H9 (cell line): ENCODE data around the gene GBA2. TPM values are rescaled to one million over a fixed set of nuclear protein-coding genes. Genes with fewer than 3 reads are reported as not detected.

Source experiments
- DNase-seq: peaks from one replicate; pipeline ENCODE4 v3.0.0-alpha.2; 2017
- H2AFZ ChIP-seq: one replicate; pipeline ENCODE4 v1.6.1; 2013; ENCODE audit warnings: mild to moderate bottlenecking, low read length, control low read depth, moderate library complexity
- H2AK5ac ChIP-seq: 2 replicates; pipeline ENCODE4 v1.6.1; 2013; ENCODE audit warnings: low read length, control low read depth, mixed read lengths; ENCODE audit not compliant: insufficient read length
- H2BK120ac ChIP-seq: one replicate; pipeline ENCODE4 v1.6.1; 2013; ENCODE audit warnings: low read depth, mild to moderate bottlenecking, low read length, control low read depth, inconsistent platforms; ENCODE audit not compliant: poor library complexity, severe bottlenecking
- H2BK12ac ChIP-seq: 2 replicates; pipeline ENCODE4 v1.6.1; 2013; ENCODE audit warnings: low read length, control low read depth, mixed read lengths, low read depth; ENCODE audit not compliant: insufficient read length
- H2BK15ac ChIP-seq: 2 replicates; pipeline ENCODE4 v1.6.1; 2013; ENCODE audit warnings: low read depth, low read length, control low read depth
- H2BK20ac ChIP-seq: one replicate; pipeline ENCODE4 v1.6.1; 2013; ENCODE audit warnings: low read depth, mild to moderate bottlenecking, low read length, control low read depth, inconsistent platforms; ENCODE audit not compliant: poor library complexity, severe bottlenecking
- H2BK5ac ChIP-seq: 2 replicates; pipeline ENCODE4 v1.6.1; 2013; ENCODE audit warnings: low read length, control low read depth, mixed read lengths; ENCODE audit not compliant: insufficient read length
- H3K14ac ChIP-seq: 2 replicates; pipeline ENCODE4 v1.6.1; 2013; ENCODE audit warnings: low read length, control low read depth; ENCODE audit not compliant: insufficient read depth
- H3K18ac ChIP-seq: 2 replicates; pipeline ENCODE4 v1.6.1; 2013; ENCODE audit warnings: low read depth, mild to moderate bottlenecking, mixed read lengths, low read length, control low read depth; ENCODE audit not compliant: insufficient read length
- H3K23ac ChIP-seq: 2 replicates; pipeline ENCODE4 v1.6.1; 2013; ENCODE audit warnings: low read length, control low read depth, mixed read lengths, low read depth; ENCODE audit not compliant: insufficient read length
- H3K23me2 ChIP-seq: 2 replicates; pipeline ENCODE4 v1.6.1; 2013; ENCODE audit warnings: low read depth, mild to moderate bottlenecking, mixed read lengths, low read length, control low read depth; ENCODE audit not compliant: insufficient read length, poor library complexity, severe bottlenecking
- H3K27ac ChIP-seq: 2 replicates; pipeline ENCODE4 v1.5.1; 2013; ENCODE audit warnings: low read length, control low read depth, mixed read lengths, low read depth; ENCODE audit not compliant: insufficient read length
- H3K27me3 ChIP-seq: 2 replicates; pipeline ENCODE4 v1.6.1; 2013; ENCODE audit warnings: low read length, control low read depth, inconsistent platforms; ENCODE audit not compliant: insufficient read depth
- H3K4ac ChIP-seq: 2 replicates; pipeline ENCODE4 v1.6.1; 2013; ENCODE audit warnings: low read depth, mild to moderate bottlenecking, control low read depth, inconsistent platforms, low read length, moderate library complexity
- H3K4me1 ChIP-seq: 2 replicates; pipeline ENCODE4 v1.6.1; 2013; ENCODE audit warnings: low read length, control low read depth, inconsistent platforms; ENCODE audit not compliant: insufficient read depth
- H3K4me2 ChIP-seq: 2 replicates; pipeline ENCODE4 v1.6.1; 2013; ENCODE audit warnings: low read length, control low read depth, mixed read lengths; ENCODE audit not compliant: insufficient read length, insufficient read depth
- H3K56ac ChIP-seq: 2 replicates; pipeline ENCODE4 v1.6.1; 2013; ENCODE audit warnings: low read depth, mild to moderate bottlenecking, mixed read lengths, low read length, control low read depth; ENCODE audit not compliant: insufficient read length
- H3K79me1 ChIP-seq: 2 replicates; pipeline ENCODE4 v1.6.1; 2013; ENCODE audit warnings: low read depth, mild to moderate bottlenecking, moderate library complexity, low read length, control low read depth, inconsistent platforms; ENCODE audit not compliant: insufficient read depth, poor library complexity, severe bottlenecking
- H3K79me2 ChIP-seq: 2 replicates; pipeline ENCODE4 v1.6.1; 2013; ENCODE audit warnings: low read length, control low read depth, inconsistent platforms; ENCODE audit not compliant: insufficient read depth
- H3K9ac ChIP-seq: 2 replicates; pipeline ENCODE4 v1.6.1; 2013; ENCODE audit warnings: low read length, control low read depth, mixed read lengths; ENCODE audit not compliant: insufficient read length; ENCODE audit errors: extremely low read depth
- H3K9me3 ChIP-seq: one replicate; pipeline ENCODE4 v1.6.1; 2013; ENCODE audit warnings: low read depth, low read length, inconsistent platforms; ENCODE audit not compliant: control insufficient read depth
- H3T11ph ChIP-seq: one replicate; pipeline ENCODE4 v1.6.1; 2013; ENCODE audit warnings: mild to moderate bottlenecking, low read length, control low read depth, inconsistent platforms
- H4K20me1 ChIP-seq: one replicate; pipeline ENCODE4 v1.6.1; 2013; ENCODE audit not compliant: control insufficient read depth, insufficient read length, insufficient read depth
- H4K5ac ChIP-seq: 2 replicates; pipeline ENCODE4 v1.6.1; 2013; ENCODE audit warnings: low read depth, mild to moderate bottlenecking, mixed read lengths, low read length, control low read depth; ENCODE audit not compliant: insufficient read length
- H4K8ac ChIP-seq: replicated peaks from 2 replicates; pipeline ENCODE4 v1.6.1; 2013; ENCODE audit warnings: low read length, control low read depth, mixed read lengths, low read depth; ENCODE audit not compliant: insufficient read length
- H4K91ac ChIP-seq: 2 replicates; pipeline ENCODE4 v1.6.1; 2013; ENCODE audit warnings: low read depth, mild to moderate bottlenecking, moderate library complexity, mixed read lengths, low read length, control low read depth; ENCODE audit not compliant: insufficient read length
- H3K27ac Mint-ChIP-seq, 3 experiments: 2 replicates in 2 of 3; 3 replicates in 1 of 3; pipeline ENCODE4 v1.8.0; 2020 to 2021; ENCODE audit warnings: mixed read lengths in 3 of 3, mild to moderate bottlenecking in 1 of 3, moderate library complexity in 1 of 3
- H3K27me3 Mint-ChIP-seq: 2 replicates; pipeline ENCODE4 v1.8.0; 2021; ENCODE audit warnings: low read depth, mild to moderate bottlenecking, moderate library complexity, mixed read lengths
- H3K36me3 Mint-ChIP-seq, 3 experiments: 2 replicates in 2 of 3; 3 replicates in 1 of 3; pipeline ENCODE4 v1.8.0; 2020 to 2021; ENCODE audit warnings: low read depth in 3 of 3, mixed read lengths in 3 of 3; ENCODE audit not compliant: insufficient read depth in 1 of 3
- H3K4me1 Mint-ChIP-seq, 2 experiments: 2 replicates each; pipeline ENCODE4 v1.8.0; 2020; ENCODE audit warnings: mixed read lengths in 2 of 2
- H3K4me3 Mint-ChIP-seq, 2 experiments: 2 replicates in 1 of 2; 3 replicates in 1 of 2; pipeline ENCODE4 v1.8.0; 2020 to 2021; ENCODE audit warnings: mild to moderate bottlenecking in 2 of 2, mixed read lengths in 2 of 2, moderate library complexity in 1 of 2
- H3K9me3 Mint-ChIP-seq, 2 experiments: 2 replicates in 1 of 2; 3 replicates in 1 of 2; pipeline ENCODE4 v1.8.0; 2020; ENCODE audit warnings: mild to moderate bottlenecking in 2 of 2, mixed read lengths in 2 of 2, moderate library complexity in 1 of 2
- WGBS: extraction: QIAGEN DNeasy Blood & Tissue Kit; methylation state at CpG from one replicate; pipeline ENCODE4 v1.1.7; 2013; ENCODE audit warnings: missing lambda C conversion rate, low lambda C conversion rate, mixed read lengths; ENCODE audit not compliant: insufficient read length; ENCODE audit errors: extremely low coverage; 5-methylcytosine and 5-hydroxymethylcytosine counted together
- total RNA-seq: library from RNA; stranded (reverse); gene quantifications from 2 replicates; pipeline ENCODE4 v1.2.1, GENCODE V29; 2021
- TF ChIP-seq, protein P1 (sequence below): fragments of 200-600 bp; sonication (generic); conservative IDR thresholded peaks from 3 replicates; pipeline ENCODE4 v1.8.0; 2021; ENCODE audit warnings: antibody characterized with exemption, mild to moderate bottlenecking

The GBA2 gene
- total RNA-seq, 1 experiment from 2014 or later, result 103 TPM

DNA sequence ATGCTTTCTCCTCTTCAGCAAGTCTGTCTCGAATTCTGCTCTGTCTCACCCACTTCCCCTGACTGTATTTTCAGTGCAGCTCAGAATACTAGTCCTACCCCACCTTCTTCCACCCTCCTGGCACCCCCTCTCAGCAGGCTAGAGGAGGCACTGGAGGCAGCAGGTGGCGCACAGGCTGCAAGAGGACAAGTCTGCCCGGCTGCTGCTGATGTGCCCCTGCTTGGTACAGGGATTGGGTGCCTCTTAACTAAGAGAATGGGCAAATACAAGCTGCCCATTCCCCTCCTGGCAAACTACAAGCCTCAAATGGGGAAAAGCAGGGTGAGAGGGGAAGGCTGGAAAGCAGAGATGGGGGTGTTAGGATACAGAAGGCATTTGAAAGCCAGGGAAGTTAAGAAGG lies 22.1 kb downstream of the GBA2 start:
- Histone ChIP-seq H2BK120ac (no peak overlapping the region), H4K8ac (no peak overlapping the region), H3K4me1 (peaks cover 25% of the 10 kb centered on the region; the same call in 1 of the 2 replicates), H3K27ac (no peak overlapping the region), H4K20me1 (no peaks in the 10 kb centered on the region), H3K79me2 (peaks cover 6% of the 10 kb centered on the region), H3K9me3 (no peaks in the 10 kb centered on the region), H3K27me3 (no peaks in the 10 kb centered on the region), H3K23me2 (peaks cover 3% of the 10 kb centered on the region), H2BK5ac (no peak overlapping the region), H3K14ac (no peak overlapping the region; the same call in 1 of the 2 replicates), H2AK5ac (peak overlapping the region; percentile 25), H3K4ac (no peak overlapping the region), H4K91ac (no peak overlapping the region), H3T11ph (no peak overlapping the region), H2AFZ (no peak overlapping the region), H2BK12ac (peak overlapping the region; percentile 17), H4K5ac (no peak overlapping the region), H3K56ac (no peak overlapping the region), H3K9ac (peak overlapping the region; percentile 6), H2BK20ac (no peak overlapping the region), H3K4me2 (no peak overlapping the region), H3K23ac (no peak overlapping the region), H3K18ac (peak overlapping the region; percentile 50), H3K79me1 (no peaks in the 10 kb centered on the region), H2BK15ac (no peak overlapping the region)
- WGBS, result no CpG with 5 or more reads among the region's 3 CpGs
- H3K36me3 Mint-ChIP-seq, result peaks cover 15 to 38% (median 31%) of the 10 kb centered on the region in 3 experiments; a peak in 6 of 7 replicates
- peaks cover 6 to 7% of the 10 kb centered on the region in 2 experiments; a peak in 3 of 4 replicates for H3K4me1 Mint-ChIP-seq
- no peaks in the 10 kb centered on the region for H3K27me3 Mint-ChIP-seq
- peak overlapping the region in 1 of 2 experiments; percentile 56; a peak in 1 of 5 replicates for H3K4me3 Mint-ChIP-seq
- peak; percentile 53 for DNase-seq
- TF ChIP-seq, protein P1, sequence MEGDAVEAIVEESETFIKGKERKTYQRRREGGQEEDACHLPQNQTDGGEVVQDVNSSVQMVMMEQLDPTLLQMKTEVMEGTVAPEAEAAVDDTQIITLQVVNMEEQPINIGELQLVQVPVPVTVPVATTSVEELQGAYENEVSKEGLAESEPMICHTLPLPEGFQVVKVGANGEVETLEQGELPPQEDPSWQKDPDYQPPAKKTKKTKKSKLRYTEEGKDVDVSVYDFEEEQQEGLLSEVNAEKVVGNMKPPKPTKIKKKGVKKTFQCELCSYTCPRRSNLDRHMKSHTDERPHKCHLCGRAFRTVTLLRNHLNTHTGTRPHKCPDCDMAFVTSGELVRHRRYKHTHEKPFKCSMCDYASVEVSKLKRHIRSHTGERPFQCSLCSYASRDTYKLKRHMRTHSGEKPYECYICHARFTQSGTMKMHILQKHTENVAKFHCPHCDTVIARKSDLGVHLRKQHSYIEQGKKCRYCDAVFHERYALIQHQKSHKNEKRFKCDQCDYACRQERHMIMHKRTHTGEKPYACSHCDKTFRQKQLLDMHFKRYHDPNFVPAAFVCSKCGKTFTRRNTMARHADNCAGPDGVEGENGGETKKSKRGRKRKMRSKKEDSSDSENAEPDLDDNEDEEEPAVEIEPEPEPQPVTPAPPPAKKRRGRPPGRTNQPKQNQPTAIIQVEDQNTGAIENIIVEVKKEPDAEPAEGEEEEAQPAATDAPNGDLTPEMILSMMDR, result no peak
- no peaks in the 10 kb centered on the region for H3K9me3 Mint-ChIP-seq
- peak overlapping the region in 2 of 3 experiments; percentile 41 to 83; a peak in 3 of 7 replicates for H3K27ac Mint-ChIP-seq
